ENCODE data around the gene SUPT3H.
"Not testable (repeated sequence)": the region's sequence is repeated elsewhere in the genome, so short reads cannot be mapped to it uniquely, and the experiment has no call there.

The SUPT3H gene

DNA sequence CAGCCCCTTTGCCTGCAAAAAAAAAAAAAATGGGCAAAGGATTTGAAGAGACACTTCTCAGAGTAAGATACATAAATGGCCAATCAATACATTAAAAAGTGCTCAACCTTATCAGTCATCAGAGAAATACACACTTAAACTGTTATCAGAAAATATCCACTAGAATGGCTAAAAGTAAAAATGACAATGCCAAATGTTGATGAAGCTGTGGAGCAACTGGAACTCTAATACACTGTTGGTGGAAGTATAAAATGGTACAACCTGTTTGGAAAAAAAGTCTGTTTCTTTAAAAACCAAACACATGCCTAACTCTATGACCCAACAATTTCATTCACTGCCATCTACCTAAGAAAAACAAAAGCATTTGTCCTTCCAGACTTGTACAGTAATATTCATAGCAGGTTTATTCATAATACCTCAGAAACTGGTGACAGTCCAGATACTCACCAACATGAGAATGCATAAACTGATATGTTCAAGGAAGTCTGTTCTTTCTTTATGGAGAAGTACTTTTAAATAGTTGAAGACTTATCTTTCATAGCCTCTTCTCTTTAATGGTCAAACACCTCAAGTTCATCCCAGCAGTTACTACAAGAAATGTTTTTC lies 428.0 kb downstream of the SUPT3H start:
- DNase-seq (ENCODE audit: low spot score): no peak

DNA sequence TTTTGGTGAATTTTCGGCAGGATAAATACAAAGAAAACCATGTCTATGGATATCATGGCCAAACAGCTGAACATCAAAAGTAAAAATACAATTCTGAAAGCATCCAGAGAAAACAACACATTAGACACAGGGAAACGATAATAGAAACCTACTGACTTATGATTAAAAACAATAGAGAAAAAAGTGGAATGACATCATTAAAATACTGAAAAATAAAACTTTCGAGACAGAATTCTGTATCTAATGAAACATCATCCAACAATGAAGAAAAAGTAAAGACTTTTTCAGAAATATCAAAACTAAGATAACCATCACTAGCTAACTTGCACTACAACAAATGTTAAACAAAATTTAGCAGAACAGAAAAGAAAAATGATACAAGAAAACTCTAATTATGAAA lies 434.2 kb downstream of the SUPT3H start:
- DNase-seq (ENCODE audit: low spot score): no peak

DNA sequence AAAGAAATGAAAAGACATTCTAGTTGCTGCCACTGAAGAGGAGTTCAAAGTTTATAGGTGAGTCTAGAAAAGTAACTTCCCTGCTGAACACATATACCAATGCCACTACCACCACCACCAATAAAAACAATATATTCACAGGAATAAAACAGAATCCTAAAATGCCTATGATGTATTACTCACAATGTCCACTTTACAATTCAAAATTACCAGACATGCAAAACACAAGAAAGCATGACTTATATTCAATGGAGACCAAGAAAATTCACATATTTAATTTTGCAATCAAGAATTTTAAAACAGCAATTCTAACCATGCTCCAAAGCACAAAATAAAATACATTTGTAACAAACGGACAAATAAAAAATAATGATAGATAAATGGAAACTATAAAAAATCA lies 434.9 kb downstream of the SUPT3H start:
- no peak for DNase-seq (ENCODE audit: low spot score)

DNA sequence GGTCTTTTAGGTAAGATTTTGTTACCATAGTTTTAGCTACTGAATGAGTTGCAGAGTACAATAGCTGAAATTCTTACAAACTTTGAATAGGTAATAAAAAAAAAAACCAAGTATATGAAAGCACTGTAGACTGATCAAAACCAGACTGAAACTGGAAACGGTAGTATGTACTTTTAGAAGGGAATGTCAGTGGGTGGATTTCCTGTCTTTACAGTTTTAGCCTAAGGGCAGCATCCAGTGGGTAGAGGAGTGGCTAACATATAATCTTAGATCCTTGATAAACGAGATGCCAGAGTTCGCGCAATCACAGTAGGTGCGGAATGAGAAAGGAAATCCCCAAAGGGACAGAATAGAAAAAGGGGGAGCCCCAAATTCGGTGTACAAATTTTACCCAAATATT lies 435.5 kb downstream of the SUPT3H start:
- no peak for DNase-seq (ENCODE audit: low spot score)

DNA sequence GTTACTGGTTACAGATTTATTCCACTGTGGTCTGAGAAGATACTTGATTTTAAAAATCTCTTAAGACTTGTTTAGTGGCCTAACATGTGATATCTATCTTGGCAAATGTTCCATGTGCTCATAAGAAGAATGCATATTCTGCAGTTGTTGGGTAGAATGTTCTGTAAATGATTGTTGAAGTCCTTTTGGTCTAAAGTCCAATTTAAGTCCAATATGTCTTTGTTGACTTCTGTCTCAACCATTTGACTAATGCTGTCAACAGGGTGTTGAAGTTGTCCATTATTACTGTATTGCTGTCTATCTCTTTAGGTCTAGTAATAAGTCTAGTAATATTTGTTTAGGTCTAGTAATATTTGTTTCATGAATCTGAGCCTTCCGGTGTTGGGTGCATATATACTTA lies 437.4 kb downstream of the SUPT3H start:
- DNase-seq (ENCODE audit: low spot score): no peak

DNA sequence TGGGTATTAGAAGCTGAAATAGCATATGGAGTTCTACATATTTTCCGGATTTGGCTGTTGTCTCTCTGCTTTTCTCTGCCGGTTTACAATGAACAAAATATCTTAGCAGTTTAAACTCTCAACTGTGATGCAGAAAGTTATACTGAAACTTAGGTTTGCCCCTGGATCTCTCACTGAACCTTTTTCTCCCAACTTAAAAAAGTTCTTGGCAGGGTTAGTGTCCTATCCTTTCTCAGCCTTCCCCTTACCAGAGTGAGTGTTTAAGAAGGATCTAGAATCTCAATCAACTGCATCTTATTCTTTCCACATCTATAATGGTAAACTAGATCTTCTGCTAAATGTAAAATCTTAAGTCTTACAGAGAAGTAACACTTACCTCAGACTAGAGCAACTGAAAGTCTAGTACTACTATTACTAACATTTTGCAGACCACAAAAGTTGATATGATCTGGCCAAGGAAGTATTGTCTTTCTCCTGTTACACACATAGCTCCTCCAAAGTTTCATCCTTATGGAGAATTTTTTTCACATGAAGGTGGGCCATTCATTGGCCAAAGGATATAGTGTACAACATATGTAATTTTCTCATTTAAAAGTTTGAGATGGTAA lies 441.9 kb downstream of the SUPT3H start:
- no peak for DNase-seq (ENCODE audit: low spot score)

DNA sequence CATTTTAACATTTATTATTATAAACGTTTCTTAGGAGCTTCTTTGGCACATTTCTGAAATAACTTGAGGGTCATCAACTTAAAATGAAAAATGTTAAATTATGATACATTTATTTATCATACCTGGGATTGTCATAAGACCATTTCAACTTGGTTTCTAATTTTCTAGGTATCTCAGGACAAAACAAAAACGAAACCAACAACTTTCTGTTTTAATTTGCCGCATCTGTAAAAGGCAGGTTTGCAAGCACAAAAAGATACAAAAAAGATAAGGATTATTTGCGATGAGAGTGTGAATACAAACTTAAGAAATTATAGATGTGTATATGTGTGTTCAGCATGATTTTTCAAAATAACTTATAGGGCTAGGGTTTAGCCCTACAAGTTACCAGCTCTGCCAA lies 444.6 kb downstream of the SUPT3H start:
- DNase-seq (ENCODE audit: low spot score): no peak

DNA sequence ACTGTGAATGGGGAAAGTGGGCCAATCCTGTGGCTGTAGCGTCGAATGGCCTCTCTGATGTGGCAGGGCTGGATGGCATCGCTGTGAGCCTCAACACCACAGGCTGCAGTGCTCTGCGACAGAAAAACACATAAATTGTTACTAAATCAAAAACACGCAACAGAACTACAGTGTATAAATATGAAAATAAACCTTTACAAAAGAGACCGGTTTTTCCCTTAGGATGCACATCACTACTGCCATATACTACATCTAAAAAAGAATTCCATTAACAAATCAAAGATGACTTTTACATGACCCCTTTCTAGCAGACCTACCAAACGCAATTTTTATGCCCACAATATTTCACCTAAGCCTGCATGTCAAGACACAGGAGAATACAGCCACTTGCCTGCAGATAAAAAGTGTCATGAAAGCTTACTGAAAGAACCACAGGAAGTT lies 445.1 kb downstream of the SUPT3H start:
- DNase-seq (ENCODE audit: low spot score): no peak

DNA sequence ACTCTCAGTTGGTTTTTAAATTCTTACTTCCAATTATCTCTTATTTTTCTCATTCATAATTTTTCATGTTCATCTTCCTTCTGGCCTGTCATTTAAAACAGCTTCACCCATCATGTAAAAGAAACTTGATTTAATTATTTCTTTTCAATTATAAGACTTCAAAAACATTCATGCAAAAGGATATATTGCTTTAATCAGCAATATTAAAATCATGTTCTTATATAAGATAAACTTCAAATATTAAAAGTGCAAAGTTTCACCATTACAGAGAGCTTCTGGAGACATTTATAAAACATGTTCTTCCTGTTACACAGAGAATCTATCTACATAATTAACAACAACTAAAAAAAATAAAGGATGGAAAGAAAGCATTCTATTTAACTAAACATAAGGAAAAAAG lies 446.3 kb downstream of the SUPT3H start:
- no peak for DNase-seq (ENCODE audit: low spot score)

DNA sequence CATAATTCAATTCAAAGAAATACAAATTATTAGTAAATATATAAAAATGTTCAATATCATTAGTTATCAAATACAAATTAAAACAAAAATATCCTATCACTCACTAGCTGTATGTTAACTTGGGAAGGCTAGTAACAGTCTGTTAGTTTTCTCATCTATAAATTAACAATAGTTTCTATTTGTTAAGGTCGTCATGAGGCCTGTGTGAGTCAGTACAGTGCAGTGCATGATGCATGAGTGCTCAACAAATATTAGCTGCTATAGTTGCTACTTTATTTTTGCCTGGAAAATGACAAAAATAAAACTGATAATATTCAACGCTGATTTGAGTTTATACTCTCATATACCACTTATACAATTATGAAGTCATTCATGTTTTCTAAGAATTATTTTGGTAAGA lies 451.2 kb downstream of the SUPT3H start:
- DNase-seq (ENCODE audit: low spot score): no peak

DNA sequence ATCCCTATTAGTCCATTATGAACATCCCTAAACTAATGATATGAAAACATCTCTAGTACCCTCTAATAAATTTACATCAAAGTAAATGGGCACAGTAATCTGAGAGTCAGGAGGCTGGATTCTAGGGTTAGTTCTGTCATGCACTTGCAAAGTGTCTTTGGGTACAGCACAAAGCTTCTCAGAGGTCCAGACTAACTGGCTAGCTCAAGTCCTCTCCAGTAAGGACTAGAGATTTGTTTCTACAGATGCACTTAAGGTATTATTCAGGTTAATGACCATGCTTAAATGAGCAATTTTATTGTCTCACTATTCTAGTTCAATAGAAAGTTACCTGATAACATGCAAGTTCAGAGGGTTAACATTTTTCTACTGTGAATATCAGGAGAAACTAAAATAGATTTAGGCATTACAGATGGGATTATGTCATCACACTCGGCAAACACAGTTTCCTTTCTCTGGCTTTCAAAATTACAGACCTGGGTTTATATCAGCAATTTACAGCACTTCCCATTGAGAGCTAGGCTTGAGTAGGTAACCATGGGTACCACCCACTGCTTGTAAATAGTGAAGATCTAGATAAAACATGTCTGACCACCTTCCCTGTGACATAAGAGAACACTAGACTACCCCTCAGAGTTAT lies 452.5 kb downstream of the SUPT3H start:
- DNase-seq (ENCODE audit: low spot score): no peak

DNA sequence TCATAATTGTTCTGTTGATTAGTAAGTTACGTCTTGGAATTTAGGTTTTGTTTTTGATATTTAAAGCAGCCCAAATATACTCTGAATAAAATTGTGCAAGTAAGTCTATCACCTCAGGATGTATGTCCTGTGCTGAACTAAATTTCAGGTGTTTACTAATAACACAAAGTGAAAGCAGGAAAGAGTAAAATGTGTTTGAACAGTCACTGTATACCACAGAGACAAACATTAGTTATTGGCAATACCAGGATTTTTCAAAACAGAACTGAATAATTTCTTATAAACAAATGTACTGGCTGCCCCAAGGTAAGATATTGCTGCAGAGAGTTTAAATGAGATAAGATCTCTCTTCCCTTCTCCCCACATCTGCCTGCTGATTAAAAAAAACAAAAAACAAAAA lies 454.3 kb downstream of the SUPT3H start:
- no peak for DNase-seq (ENCODE audit: low spot score)

DNA sequence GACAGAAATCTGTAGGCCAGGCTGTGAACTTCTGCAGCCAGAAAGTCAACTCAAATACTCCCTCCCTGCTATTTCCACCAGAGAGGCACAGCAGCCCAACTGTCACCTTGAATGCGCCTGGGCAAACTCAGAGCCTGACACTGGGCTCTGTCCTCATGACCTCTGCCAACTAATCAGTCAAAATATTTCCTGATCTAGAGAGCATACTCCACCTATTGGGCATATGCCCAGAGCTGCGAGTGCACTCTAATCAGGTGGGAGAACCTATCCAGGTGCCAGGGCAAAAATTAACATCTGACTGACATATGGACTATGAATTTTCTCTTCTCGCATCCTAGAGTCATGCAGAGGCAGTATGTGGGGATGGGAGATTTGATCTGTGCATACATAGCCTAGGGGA lies 455.9 kb downstream of the SUPT3H start:
- DNase-seq (ENCODE audit: low spot score): no peak

DNA sequence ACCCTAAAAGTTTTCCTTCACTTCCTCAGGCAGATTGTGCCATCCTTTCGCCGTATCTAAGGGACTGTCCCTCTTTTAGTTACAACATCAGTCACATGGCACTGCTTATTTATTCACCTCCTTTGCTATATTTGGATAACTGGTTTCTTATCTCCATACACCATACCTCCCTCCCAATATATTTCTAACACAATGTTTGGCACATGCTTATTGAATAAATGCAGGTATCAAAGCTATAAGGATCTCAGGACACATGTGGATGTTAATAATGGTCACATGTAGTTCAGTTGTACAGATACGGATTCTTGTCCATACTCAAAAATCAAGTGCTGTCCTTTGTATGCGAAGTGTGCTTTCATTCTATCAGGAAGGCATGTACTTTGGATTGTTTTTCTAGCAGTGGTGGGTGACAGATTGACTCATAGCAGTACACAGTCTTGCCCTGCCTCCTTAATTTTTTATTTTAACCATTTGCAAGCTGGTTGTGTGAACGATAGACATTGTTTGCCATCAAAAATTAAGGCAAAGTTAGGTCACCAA lies 456.7 kb downstream of the SUPT3H start:
- DNase-seq (ENCODE audit: low spot score): no peak

DNA sequence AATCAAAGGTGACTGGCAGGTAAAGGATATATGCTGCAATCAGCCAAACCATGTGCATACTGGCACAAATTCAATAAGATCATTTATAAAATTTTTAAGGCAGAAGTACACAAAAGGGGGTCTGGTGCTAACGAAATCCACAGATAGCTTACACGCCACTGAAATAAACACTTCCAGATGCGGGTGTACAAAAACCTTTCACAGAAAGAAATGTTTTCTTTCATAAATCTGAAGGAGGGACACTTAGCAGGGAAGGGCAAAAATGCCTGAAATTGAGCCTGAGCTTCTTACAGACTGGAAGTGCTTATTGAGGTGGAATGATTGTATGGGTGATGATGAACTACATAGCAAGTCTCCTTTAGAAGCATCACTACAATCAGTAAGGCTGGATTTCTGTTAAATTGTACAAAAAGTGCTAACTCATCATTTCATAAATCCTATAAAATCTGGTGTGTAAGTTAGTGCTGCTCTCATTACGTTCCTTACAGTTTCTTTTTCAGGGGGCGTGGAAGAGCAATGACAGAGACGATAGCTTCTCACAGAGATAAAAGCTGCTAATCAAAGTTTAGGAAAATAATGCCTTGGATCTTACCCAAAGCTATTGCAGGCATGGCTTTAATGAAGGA lies 458.9 kb downstream of the SUPT3H start:
- no peak for DNase-seq (ENCODE audit: low spot score)

DNA sequence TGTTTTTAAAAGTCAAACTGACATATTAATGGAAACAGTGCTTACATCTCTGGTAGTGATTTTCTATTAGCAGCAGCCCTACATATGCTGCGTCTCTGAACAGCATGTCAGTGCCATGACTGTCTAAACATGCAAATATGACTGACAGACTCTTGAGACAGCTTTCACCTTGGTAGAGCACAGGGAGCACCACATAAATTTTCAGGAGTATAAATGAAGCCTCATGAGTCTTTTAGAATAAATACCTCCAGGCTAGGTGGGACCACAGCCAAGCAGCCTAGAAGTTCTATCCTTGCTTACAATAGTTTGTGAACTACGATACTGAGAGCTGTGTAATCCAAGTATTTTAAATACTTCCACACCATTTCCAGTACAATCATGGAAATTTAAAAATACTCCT lies 460.3 kb downstream of the SUPT3H start:
- DNase-seq (ENCODE audit: low spot score): no peak

DNA sequence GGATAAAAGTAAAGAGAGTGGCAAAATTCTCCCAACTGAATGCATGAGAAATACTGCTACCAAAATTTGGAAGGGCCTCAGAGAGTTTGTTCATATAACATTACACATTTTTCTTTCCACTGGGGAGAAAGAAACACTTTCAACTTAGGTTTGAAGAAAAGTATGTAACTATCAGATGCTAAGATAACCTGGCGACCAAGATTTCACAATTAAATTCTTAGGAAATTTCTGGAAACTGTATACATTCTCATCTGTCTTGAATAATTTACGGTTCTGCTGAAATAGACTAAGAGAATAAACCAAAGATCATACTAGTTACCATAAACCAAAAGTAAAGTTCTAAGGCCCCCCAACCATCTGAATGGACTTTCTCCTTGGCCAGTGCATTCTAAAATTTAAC lies 462.6 kb downstream of the SUPT3H start:
- no peak for DNase-seq (ENCODE audit: low spot score)

DNA sequence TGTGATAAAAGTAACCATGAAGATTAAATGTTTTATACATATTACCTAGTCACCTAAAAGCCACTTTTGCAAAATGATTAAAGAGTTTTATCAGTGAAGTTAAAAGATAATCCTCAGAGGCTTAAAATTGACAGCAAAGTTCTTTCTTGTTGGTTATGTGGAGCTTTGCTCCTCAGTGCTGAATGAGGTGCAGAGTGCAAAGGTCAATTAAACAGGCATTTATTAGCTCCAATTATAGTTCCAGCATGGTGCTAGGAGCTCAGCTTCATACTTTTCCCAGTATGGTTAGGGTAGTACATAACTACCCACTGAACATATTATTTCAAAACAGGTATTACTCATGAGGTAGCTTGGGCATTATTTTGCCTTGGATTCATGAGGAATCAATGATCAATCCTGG lies 463.6 kb downstream of the SUPT3H start:
- no peak for DNase-seq (ENCODE audit: low spot score)

DNA sequence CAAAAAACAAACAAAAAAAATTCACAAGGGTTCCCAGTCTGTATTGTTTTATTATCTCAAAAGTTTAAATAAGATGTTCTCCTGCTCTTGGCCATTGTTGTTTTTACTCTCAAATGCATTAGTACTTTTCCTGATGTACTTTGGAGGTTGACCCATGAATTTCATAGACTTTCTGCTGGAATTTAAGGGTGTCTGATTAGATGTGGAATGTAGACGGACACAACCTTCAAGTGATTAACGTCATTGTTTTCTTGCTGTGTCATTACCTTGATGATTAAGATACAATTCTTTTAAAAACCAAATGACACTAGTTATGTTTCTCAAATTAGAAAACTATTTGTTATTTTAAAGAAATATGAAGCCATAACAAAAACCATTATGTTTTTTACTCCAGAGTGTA lies 471.0 kb downstream of the SUPT3H start:
- DNase-seq (ENCODE audit: low spot score): no peak

DNA sequence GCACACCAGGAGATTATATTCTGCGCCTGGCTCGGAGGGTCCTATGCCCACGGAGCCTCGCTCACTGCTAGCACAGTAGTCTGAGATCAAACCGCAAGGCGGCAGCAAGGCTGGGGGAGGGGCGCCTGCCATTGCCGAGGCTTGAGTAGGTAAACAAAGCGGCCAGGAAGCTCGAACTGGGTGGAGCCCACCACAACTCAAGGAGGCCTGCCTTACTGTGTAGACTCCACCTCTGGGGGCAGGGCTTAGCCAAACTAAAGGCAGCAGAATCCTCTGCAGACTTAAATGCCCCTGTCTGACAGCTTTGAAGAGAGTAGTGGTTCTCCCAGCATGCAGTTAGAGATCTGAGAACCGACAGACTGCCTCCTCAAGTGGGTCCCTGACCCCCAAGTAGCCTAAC lies 477.4 kb downstream of the SUPT3H start:
- DNase-seq (ENCODE audit: low spot score): not testable (repeated sequence)

DNA sequence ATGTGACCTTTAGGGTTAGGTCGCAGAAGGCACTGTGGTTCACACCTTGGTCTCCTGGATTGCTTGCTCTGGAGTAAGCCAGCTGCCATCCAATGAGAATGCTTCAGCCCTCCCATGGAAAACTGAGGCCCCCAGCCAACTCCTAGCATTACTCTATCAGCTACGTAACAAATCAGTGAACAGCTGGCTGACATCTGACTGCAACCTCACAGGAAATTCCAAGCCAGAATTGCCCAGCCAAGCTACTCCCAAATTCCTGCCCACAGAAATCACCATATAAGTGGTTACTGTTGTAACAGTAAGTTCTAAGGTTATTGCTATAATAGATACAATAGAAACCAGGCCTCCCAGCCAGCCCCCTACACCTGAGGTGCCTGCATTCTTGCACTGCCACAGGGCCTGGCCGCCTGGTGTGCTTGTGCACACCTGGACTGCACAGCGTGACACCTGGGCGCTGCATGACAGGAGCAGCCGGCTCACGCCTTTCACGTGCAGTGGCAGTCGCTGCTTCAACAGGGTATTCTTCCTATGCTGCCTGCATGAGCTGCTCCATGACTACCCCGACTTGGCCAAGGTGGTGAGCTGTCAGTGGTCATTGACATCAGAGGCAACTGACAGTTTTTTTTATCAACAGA lies 479.3 kb downstream of the SUPT3H start:
- no peak for DNase-seq (ENCODE audit: low spot score)

DNA sequence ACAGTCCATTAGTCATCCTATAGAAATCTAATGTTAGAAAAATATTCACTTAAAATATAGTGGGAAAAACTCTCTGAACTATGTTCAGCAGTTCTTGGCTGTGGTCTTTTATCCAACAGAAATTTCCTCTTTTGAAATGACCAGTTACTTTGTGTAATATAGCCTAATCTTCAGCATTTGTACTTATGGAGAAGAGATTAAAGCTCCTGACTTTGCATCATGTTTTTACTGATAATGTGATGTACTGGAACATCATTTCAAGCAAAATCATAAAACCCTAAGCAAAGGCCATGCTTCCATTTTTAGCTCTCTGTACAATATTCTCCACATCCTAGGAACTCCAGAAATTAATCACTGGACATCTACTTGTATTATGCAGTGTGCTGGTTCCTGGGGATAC lies 480.4 kb downstream of the SUPT3H start:
- DNase-seq (ENCODE audit: low spot score): no peak

DNA sequence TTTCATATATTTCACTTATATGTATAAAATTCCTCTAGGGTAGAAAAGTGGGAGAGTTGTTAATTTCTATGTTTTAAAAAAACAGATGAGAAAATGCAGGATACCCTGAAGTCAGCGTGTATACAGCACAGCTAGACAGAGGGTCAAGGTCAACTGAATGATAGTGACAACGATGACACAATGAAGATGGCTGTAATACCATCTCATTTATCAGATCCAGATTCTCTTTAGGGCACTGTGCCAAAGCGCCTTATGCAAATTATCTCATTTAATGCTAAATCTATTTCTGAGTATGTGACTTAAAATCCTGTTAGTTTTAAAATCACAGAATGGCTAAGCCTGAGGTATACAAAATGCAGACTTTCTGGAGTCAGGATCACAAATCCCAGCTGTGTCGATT lies 481.0 kb downstream of the SUPT3H start:
- no peak for DNase-seq (ENCODE audit: low spot score)
